Fibroblast of mammary gland (primary cell): ENCODE measurements around the gene TSKU.
"Not testable (repeated sequence)": the region's sequence is repeated elsewhere in the genome, so short reads cannot be mapped to it uniquely, and the experiment has no call there.

Experiments used
- DNase-seq: peaks from one replicate; pipeline ENCODE4 v3.0.0-alpha.2; 2010; ENCODE audit warnings: low read depth
- H3K4me3 ChIP-seq: 2 replicates; pipeline ENCODE4 v1.5.1; 2011; ENCODE audit warnings: low read depth, mild to moderate bottlenecking, low read length, moderate library complexity; ENCODE audit not compliant: control insufficient read depth
- TF ChIP-seq, protein P1 (sequence below): conservative IDR thresholded peaks from 2 replicates; pipeline ENCODE4 v1.5.1; 2011; ENCODE audit warnings: low read depth, low read length, inconsistent platforms; ENCODE audit not compliant: control insufficient read depth, insufficient read depth

Gene TSKU, protein sequence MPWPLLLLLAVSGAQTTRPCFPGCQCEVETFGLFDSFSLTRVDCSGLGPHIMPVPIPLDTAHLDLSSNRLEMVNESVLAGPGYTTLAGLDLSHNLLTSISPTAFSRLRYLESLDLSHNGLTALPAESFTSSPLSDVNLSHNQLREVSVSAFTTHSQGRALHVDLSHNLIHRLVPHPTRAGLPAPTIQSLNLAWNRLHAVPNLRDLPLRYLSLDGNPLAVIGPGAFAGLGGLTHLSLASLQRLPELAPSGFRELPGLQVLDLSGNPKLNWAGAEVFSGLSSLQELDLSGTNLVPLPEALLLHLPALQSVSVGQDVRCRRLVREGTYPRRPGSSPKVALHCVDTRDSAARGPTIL

GRCh38 chr11:76783294-76783895 lies at the start of gene TSKU:
TSS of gene TSKU (plus strand) at chr11:76783356. CDS start at chr11:76795617, 12,261 bp downstream.
- TF ChIP-seq, protein P1, sequence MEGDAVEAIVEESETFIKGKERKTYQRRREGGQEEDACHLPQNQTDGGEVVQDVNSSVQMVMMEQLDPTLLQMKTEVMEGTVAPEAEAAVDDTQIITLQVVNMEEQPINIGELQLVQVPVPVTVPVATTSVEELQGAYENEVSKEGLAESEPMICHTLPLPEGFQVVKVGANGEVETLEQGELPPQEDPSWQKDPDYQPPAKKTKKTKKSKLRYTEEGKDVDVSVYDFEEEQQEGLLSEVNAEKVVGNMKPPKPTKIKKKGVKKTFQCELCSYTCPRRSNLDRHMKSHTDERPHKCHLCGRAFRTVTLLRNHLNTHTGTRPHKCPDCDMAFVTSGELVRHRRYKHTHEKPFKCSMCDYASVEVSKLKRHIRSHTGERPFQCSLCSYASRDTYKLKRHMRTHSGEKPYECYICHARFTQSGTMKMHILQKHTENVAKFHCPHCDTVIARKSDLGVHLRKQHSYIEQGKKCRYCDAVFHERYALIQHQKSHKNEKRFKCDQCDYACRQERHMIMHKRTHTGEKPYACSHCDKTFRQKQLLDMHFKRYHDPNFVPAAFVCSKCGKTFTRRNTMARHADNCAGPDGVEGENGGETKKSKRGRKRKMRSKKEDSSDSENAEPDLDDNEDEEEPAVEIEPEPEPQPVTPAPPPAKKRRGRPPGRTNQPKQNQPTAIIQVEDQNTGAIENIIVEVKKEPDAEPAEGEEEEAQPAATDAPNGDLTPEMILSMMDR: no peak
- DNase-seq: no peak
- peak within 1 kb of the TSS; percentile 82 for H3K4me3 ChIP-seq

DNA sequence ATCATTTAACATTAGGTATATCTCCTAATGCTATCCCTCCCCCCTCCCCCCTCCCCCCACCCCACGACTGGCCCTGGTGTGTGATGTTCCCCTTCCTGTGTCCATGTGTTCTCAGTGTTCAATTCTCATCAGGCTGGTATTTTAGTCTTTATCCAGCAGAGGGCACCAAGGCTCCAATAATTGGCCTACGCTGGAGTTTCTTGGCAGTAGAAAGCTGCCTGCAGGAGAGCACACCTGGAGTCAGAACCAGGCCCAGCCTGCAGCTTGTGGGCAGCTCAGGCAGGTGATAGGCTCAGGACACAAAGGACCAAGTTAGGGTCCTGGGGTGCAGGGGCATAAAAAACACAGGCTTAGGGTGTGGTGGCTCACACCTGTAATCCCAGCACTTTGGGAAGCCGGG lies 49.2 kb upstream of the TSKU start:
- TF ChIP-seq, protein P1: peak; percentile 48
- DNase-seq: peak; percentile 72

GRCh38 chr11:76734456-76735420 lies 48.4 kb upstream of the TSKU start:
- TF ChIP-seq, protein P1: no peak
- no peak overlapping the region for H3K4me3 ChIP-seq
- DNase-seq: no peak

More for the DNA sequence above, 49.2 kb upstream of the TSKU start:
- not testable (repeated sequence) for H3K4me3 ChIP-seq

- TF ChIP-seq, protein P1: no peak
- no peak overlapping the region for H3K4me3 ChIP-seq
- DNase-seq: no peak
Observed at GRCh38 chr11:76735841-76736240, 47.3 kb upstream of the TSKU start.

DNA sequence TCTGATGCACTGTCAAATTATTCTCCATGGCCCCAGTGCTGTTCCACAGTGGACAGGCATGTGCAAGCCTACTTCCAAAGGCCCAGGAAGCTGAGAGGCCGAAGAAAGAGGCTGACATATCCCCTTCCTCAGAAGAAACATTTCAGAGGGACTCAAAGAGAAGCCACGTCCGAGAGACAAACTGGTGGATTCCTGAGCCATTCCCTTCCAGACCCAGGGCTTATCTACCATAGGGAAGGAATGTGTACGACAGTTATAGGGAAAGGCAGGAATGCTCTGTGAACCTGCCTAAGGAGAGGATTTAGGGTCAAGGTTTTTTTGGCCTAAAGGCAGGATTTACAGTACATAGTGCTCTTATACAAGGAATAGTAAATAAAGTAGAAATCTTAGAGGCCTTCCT lies 46.9 kb upstream of the TSKU start:
- TF ChIP-seq, protein P1: no peak
- DNase-seq: no peak
- H3K4me3 ChIP-seq: no peak overlapping the region

GRCh38 chr11:76736773-76737495 lies 46.2 kb upstream of the TSKU start:
- no peak overlapping the region for H3K4me3 ChIP-seq
- no peak for DNase-seq
- TF ChIP-seq, protein P1: no peak
